Activated T-cell treated with anti-CD3 and anti-CD28 coated beads, Interleukin-2, amount 50 U/mL, for 4 hours (primary cell): Measurements from ENCODE around the gene SKIC8. TPM values are rescaled to one million over a fixed set of nuclear protein-coding genes. Genes with fewer than 3 reads are reported as not detected.

Experiments
- ATAC-seq, 2 donors: fragments of 200-7000 bp; cut with Tn5 transposase; one replicate each; pipeline ENCODE4 v1.10.0; 2021
- DNase-seq: peaks from one replicate; pipeline ENCODE4 v3.0.0-alpha.2; 2020
- H3K27me3 Mint-ChIP-seq: one replicate; pipeline ENCODE4 v1.8.0; 2021; ENCODE audit warnings: low read depth, mixed read lengths
- H3K36me3 Mint-ChIP-seq: one replicate; pipeline ENCODE4 v1.8.0; 2022; ENCODE audit warnings: mixed read lengths; ENCODE audit not compliant: insufficient read depth
- H3K4me1 Mint-ChIP-seq: one replicate; pipeline ENCODE4 v1.8.0; 2021; ENCODE audit warnings: low read depth, mixed read lengths
- H3K4me3 Mint-ChIP-seq: one replicate; pipeline ENCODE4 v1.8.0; 2021; ENCODE audit warnings: mild to moderate bottlenecking, moderate library complexity, mixed read lengths
- H3K9me3 Mint-ChIP-seq: one replicate; pipeline ENCODE4 v1.8.0; 2021; ENCODE audit warnings: mixed read lengths
- total RNA-seq, 3 donors: library from RNA; stranded (reverse); gene quantifications; one replicate each; pipeline ENCODE4 v1.2.1, GENCODE V29; 2021

SKIC8 gene
- total RNA-seq, 3 donors from 2014 or later = 52.8 to 54.5 (median 53.6) TPM

GRCh38 chr15:78327466-78327865, 28.1 kb upstream of the SKIC8 start:
- no peaks in the 10 kb centered on the region for H3K4me1 Mint-ChIP-seq
- no peaks in the 10 kb centered on the region for H3K9me3 Mint-ChIP-seq
- H3K36me3 Mint-ChIP-seq = no peaks in the 10 kb centered on the region
- H3K27me3 Mint-ChIP-seq = no peaks in the 10 kb centered on the region
- ATAC-seq (no peak), DNase-seq (no peak)
- no peak overlapping the region for H3K4me3 Mint-ChIP-seq

DNA sequence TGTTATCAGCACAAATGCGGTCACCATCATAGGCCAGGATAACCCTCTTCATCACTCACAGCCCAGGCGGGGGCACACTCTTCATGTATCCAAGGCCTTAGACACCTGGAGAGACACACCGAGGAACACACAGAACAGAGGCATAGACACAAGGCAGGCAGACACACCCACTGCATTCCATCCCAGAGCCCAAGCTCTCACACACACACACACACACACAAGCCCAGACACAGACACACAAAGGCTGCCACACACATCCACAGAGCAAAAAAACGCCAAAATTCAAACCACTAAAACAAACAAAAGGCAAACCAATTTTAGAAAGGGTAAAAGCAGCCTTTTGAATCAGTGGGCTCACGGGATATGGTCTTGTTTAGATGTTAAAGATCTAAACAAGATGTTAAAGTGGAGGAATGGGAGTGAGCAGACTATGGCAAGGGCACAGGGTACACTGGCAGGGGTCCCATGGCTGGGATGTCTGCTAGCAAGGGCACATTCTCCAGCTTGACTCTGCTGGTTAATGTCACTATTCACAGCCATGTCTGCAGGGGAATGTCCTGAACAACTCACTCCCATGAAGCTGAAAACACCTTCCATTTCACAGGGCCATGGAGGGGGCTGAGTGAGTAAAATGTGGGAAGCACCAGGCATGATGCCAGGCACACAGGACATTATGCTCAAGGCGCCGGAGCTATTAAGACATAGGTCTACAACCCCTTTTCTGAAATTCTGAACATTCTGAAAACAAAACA, 25.9 kb upstream of the SKIC8 start:
- ATAC-seq (no peak), DNase-seq (no peak)
- H3K9me3 Mint-ChIP-seq = no peaks in the 10 kb centered on the region
- H3K27me3 Mint-ChIP-seq = no peaks in the 10 kb centered on the region
- H3K36me3 Mint-ChIP-seq = no peaks in the 10 kb centered on the region
- H3K4me3 Mint-ChIP-seq = no peak overlapping the region
- H3K4me1 Mint-ChIP-seq = no peaks in the 10 kb centered on the region

- no peaks in the 10 kb centered on the region for H3K27me3 Mint-ChIP-seq
- no peak overlapping the region for H3K4me3 Mint-ChIP-seq
- no peak for DNase-seq
- ATAC-seq = no peak
- no peaks in the 10 kb centered on the region for H3K9me3 Mint-ChIP-seq
- H3K36me3 Mint-ChIP-seq = no peaks in the 10 kb centered on the region
- H3K4me1 Mint-ChIP-seq = no peaks in the 10 kb centered on the region
Observed at GRCh38 chr15:78324144-78324543, 24.7 kb upstream of the SKIC8 start.

- ATAC-seq (no peak), DNase-seq (no peak)
- Mint-ChIP-seq H3K4me3 (no peak overlapping the region), H3K4me1 (no peaks in the 10 kb centered on the region), H3K27me3 (no peaks in the 10 kb centered on the region), H3K9me3 (no peaks in the 10 kb centered on the region), H3K36me3 (no peaks in the 10 kb centered on the region)
Observed at GRCh38 chr15:78323693-78324092, 24.3 kb upstream of the SKIC8 start.

- Mint-ChIP-seq H3K9me3 (no peaks in the 10 kb centered on the region), H3K4me3 (no peak overlapping the region), H3K4me1 (no peaks in the 10 kb centered on the region), H3K36me3 (no peaks in the 10 kb centered on the region), H3K27me3 (no peaks in the 10 kb centered on the region)
- ATAC-seq (no peak), DNase-seq (no peak)
Observed at GRCh38 chr15:78322724-78323521, 23.5 kb upstream of the SKIC8 start.

GRCh38 chr15:78322243-78322642, 22.8 kb upstream of the SKIC8 start:
- no peak overlapping the region for H3K4me3 Mint-ChIP-seq
- no peak for DNase-seq
- H3K27me3 Mint-ChIP-seq = no peaks in the 10 kb centered on the region
- ATAC-seq = no peak
- H3K36me3 Mint-ChIP-seq = no peaks in the 10 kb centered on the region
- H3K4me1 Mint-ChIP-seq = no peaks in the 10 kb centered on the region
- H3K9me3 Mint-ChIP-seq = no peaks in the 10 kb centered on the region

GRCh38 chr15:78321786-78322185, 22.4 kb upstream of the SKIC8 start:
- ATAC-seq (no peak), DNase-seq (no peak)
- no peaks in the 10 kb centered on the region for H3K36me3 Mint-ChIP-seq
- no peak overlapping the region for H3K4me3 Mint-ChIP-seq
- H3K9me3 Mint-ChIP-seq = no peaks in the 10 kb centered on the region
- no peaks in the 10 kb centered on the region for H3K27me3 Mint-ChIP-seq
- H3K4me1 Mint-ChIP-seq = no peaks in the 10 kb centered on the region

GRCh38 chr15:78321041-78321570, 21.7 kb upstream of the SKIC8 start:
- ATAC-seq (no peak), DNase-seq (no peak)
- Mint-ChIP-seq H3K27me3 (no peaks in the 10 kb centered on the region), H3K4me1 (no peaks in the 10 kb centered on the region), H3K36me3 (no peaks in the 10 kb centered on the region), H3K4me3 (no peak overlapping the region), H3K9me3 (no peaks in the 10 kb centered on the region)

- Mint-ChIP-seq H3K4me1 (no peaks in the 10 kb centered on the region), H3K27me3 (no peaks in the 10 kb centered on the region), H3K9me3 (no peaks in the 10 kb centered on the region), H3K4me3 (no peak overlapping the region), H3K36me3 (no peaks in the 10 kb centered on the region)
- DNase-seq (no peak), ATAC-seq (no peak)
Observed at GRCh38 chr15:78320183-78320582, 20.8 kb upstream of the SKIC8 start.

DNA sequence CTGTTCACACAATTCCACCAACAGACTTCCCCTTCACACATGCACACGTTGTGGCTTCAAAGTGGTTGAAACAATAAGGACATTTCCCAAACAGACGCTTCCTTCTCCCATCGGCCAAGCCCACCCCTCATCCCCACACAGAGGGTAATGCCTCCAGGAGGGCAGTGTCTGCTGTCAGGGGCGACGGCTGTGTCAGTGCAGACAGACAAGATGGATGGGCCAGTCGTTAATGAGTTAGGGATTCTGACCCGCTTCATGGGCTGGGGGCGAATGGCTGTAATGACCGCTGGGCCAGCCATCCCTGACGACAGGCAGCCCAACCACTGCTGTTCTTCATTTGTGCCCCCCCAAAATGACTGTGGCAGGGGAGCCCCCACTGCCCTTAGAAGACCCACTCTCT, 20.2 kb upstream of the SKIC8 start:
- H3K4me1 Mint-ChIP-seq = no peaks in the 10 kb centered on the region
- ATAC-seq (no peak), DNase-seq (no peak)
- no peaks in the 10 kb centered on the region for H3K9me3 Mint-ChIP-seq
- no peaks in the 10 kb centered on the region for H3K36me3 Mint-ChIP-seq
- H3K4me3 Mint-ChIP-seq = no peak overlapping the region
- no peaks in the 10 kb centered on the region for H3K27me3 Mint-ChIP-seq

GRCh38 chr15:78317145-78317836, 17.9 kb upstream of the SKIC8 start:
- H3K9me3 Mint-ChIP-seq = no peaks in the 10 kb centered on the region
- DNase-seq = no peak
- no peaks in the 10 kb centered on the region for H3K4me1 Mint-ChIP-seq
- H3K4me3 Mint-ChIP-seq = no peak overlapping the region
- no peak for ATAC-seq
- no peaks in the 10 kb centered on the region for H3K36me3 Mint-ChIP-seq
- H3K27me3 Mint-ChIP-seq = peaks cover 5% of the 10 kb centered on the region

DNA sequence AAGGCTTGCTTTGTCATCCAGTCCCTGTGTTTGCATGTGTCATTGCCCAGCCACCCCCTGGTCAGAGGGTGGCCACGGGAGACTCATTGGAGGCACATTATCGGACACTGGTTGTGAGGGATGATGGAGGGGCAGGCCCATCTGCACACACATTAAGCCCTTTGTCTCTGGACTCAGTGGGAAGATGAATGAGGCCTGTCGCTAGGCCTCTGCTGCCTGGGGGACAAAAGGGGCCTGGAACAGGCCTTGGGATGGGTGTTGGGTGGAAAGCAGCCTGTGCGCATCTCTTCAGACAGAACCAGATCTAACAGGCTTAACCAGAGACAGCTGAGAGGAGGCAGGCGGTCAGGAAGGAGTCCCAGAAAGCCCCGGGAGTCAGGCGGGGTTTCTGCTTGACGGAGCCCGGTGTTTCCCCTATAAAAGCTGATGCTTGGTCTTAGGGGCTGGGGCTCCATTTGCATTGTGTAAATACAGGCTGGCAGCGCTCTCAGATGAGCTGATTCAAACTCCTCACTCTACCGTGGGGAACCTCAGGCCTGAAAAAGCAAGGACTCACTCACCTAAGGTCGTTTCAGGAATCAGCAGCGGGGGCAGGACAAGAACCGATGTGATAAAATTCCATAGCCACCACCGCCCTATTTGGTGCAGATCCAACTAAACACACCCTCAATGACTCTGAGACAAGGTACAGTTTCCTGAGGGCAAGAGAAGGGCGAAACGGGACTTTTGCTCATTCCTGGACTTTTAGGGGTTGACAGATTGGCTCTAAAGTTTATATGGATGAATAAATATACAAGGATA, 17.1 kb upstream of the SKIC8 start:
- DNase-seq = no peak
- H3K36me3 Mint-ChIP-seq = no peaks in the 10 kb centered on the region
- no peaks in the 10 kb centered on the region for H3K4me1 Mint-ChIP-seq
- H3K9me3 Mint-ChIP-seq = no peaks in the 10 kb centered on the region
- H3K4me3 Mint-ChIP-seq = no peak overlapping the region
- peaks cover 6% of the 10 kb centered on the region for H3K27me3 Mint-ChIP-seq
- no peak for ATAC-seq

GRCh38 chr15:78315686-78316282, 16.4 kb upstream of the SKIC8 start:
- ATAC-seq = no peak
- peaks cover 6% of the 10 kb centered on the region for H3K27me3 Mint-ChIP-seq
- no peaks in the 10 kb centered on the region for H3K9me3 Mint-ChIP-seq
- DNase-seq = no peak
- H3K36me3 Mint-ChIP-seq = no peaks in the 10 kb centered on the region
- H3K4me3 Mint-ChIP-seq = no peak overlapping the region
- H3K4me1 Mint-ChIP-seq = no peaks in the 10 kb centered on the region
